HAP-1 (cell line): Measurements from ENCODE around the gene ST3GAL3.

Experiments
- DNase-seq, 2 experiments: peaks; one replicate each; pipeline ENCODE4 v3.0.0-alpha.2; 2016 to 2020; ENCODE audit warnings: low spot score in 2 of 2
- H3K27me3 ChIP-seq: fragments of 250-450 bp; sonication (Bioruptor Pico); 2 replicates; pipeline ENCODE4 v1.5.1; 2020; ENCODE audit warnings: low read depth, mild to moderate bottlenecking, moderate library complexity
- H3K36me3 ChIP-seq: fragments of 250-450 bp; sonication (Bioruptor Pico); replicated peaks from 2 replicates; pipeline ENCODE4 v1.5.1; 2020; ENCODE audit warnings: mild to moderate bottlenecking
- H3K4me1 ChIP-seq: fragments of 250-450 bp; sonication (Bioruptor Pico); 2 replicates; pipeline ENCODE4 v1.5.1; 2020; ENCODE audit warnings: mild to moderate bottlenecking
- H3K4me3 ChIP-seq: fragments of 250-450 bp; sonication (Bioruptor Pico); 2 replicates; pipeline ENCODE4 v1.5.1; 2020; ENCODE audit warnings: mild to moderate bottlenecking, moderate library complexity
- H3K9me3 ChIP-seq: fragments of 250-450 bp; sonication (Bioruptor Pico); 2 replicates; pipeline ENCODE4 v1.5.1; 2020; ENCODE audit warnings: mild to moderate bottlenecking, moderate library complexity
- in situ Hi-C: fragments of 300-500 bp; cut with MboI; formaldehyde crosslinking; loops from 3 replicates; pipeline ENCODE4 v1.14.3; 2020; ENCODE audit warnings: low sequenced_read_pairs, inconsistent platforms, mixed read lengths

Gene ST3GAL3

GRCh38 chr1:43791243-43791642, 83.9 kb downstream of the ST3GAL3 start:
- no peak overlapping the region for H3K4me3 ChIP-seq
- 0 out of 2 replicates have a peak, but pooled peaks cover 4% of the 10 kb centered on the region for H3K9me3 ChIP-seq
- in situ Hi-C loops: no loop called here
- H3K27me3 ChIP-seq: no peaks in the 10 kb centered on the region
- no peak for DNase-seq
- no peaks in the 10 kb centered on the region; the same call in 1 of the 2 replicates for H3K36me3 ChIP-seq
- peaks cover 6% of the 10 kb centered on the region; the same call in 1 of the 2 replicates for H3K4me1 ChIP-seq

- no peak for DNase-seq
- H3K9me3 ChIP-seq: 0 out of 2 replicates have a peak, but pooled peaks cover 4% of the 10 kb centered on the region
- no peaks in the 10 kb centered on the region for H3K4me1 ChIP-seq
- no peaks in the 10 kb centered on the region; the same call in 1 of the 2 replicates for H3K36me3 ChIP-seq
- no peak overlapping the region for H3K4me3 ChIP-seq
- no peaks in the 10 kb centered on the region for H3K27me3 ChIP-seq
- in situ Hi-C loops: no loop called here
Observed at GRCh38 chr1:43796111-43796581, 88.8 kb downstream of the ST3GAL3 start.

- Histone ChIP-seq H3K9me3 (0 out of 2 replicates have a peak, but pooled peaks cover 4% of the 10 kb centered on the region), H3K36me3 (no peaks in the 10 kb centered on the region; the same call in 1 of the 2 replicates), H3K27me3 (no peaks in the 10 kb centered on the region), H3K4me1 (no peaks in the 10 kb centered on the region), H3K4me3 (no peak overlapping the region)
- in situ Hi-C loops: no loop called here
- no peak for DNase-seq
Observed at GRCh38 chr1:43797891-43798290, 90.6 kb downstream of the ST3GAL3 start.

- Histone ChIP-seq H3K36me3 (no peaks in the 10 kb centered on the region), H3K4me1 (no peaks in the 10 kb centered on the region), H3K27me3 (no peaks in the 10 kb centered on the region), H3K9me3 (no peaks in the 10 kb centered on the region), H3K4me3 (no peak overlapping the region)
- DNase-seq: no peak
- in situ Hi-C loops: no loop called here
Observed at GRCh38 chr1:43799656-43800635, 92.6 kb downstream of the ST3GAL3 start.

GRCh38 chr1:43800771-43801170, 93.4 kb downstream of the ST3GAL3 start:
- no peak overlapping the region for H3K4me3 ChIP-seq
- in situ Hi-C loops: no loop called here
- no peak for DNase-seq
- no peaks in the 10 kb centered on the region for H3K36me3 ChIP-seq
- H3K4me1 ChIP-seq: no peaks in the 10 kb centered on the region
- H3K27me3 ChIP-seq: no peaks in the 10 kb centered on the region
- no peaks in the 10 kb centered on the region for H3K9me3 ChIP-seq

GRCh38 chr1:43801203-43801602, 93.9 kb downstream of the ST3GAL3 start:
- no peak for DNase-seq

GRCh38 chr1:43802356-43802980, 95.1 kb downstream of the ST3GAL3 start:
- no peak overlapping the region for H3K4me3 ChIP-seq
- H3K27me3 ChIP-seq: no peaks in the 10 kb centered on the region
- H3K4me1 ChIP-seq: no peaks in the 10 kb centered on the region
- DNase-seq: no peak
- H3K9me3 ChIP-seq: no peaks in the 10 kb centered on the region
- H3K36me3 ChIP-seq: no peaks in the 10 kb centered on the region
- in situ Hi-C loops: no loop called here

More at GRCh38 chr1:43801203-43801602, 93.9 kb downstream of the ST3GAL3 start:
- in situ Hi-C loops: no loop called here
- Histone ChIP-seq H3K36me3 (no peaks in the 10 kb centered on the region), H3K4me1 (no peaks in the 10 kb centered on the region), H3K27me3 (no peaks in the 10 kb centered on the region), H3K9me3 (no peaks in the 10 kb centered on the region), H3K4me3 (no peak overlapping the region)

- no peak for DNase-seq
- no peaks in the 10 kb centered on the region for H3K36me3 ChIP-seq
- no peaks in the 10 kb centered on the region for H3K27me3 ChIP-seq
- in situ Hi-C loops: no loop called here
- no peaks in the 10 kb centered on the region for H3K9me3 ChIP-seq
- no peaks in the 10 kb centered on the region for H3K4me1 ChIP-seq
- no peak overlapping the region for H3K4me3 ChIP-seq
Observed at GRCh38 chr1:43803105-43803504, 95.8 kb downstream of the ST3GAL3 start.

GRCh38 chr1:43803646-43804045, 96.3 kb downstream of the ST3GAL3 start:
- H3K27me3 ChIP-seq: no peaks in the 10 kb centered on the region
- H3K9me3 ChIP-seq: peaks cover under 1% of the 10 kb centered on the region; the same call in 1 of the 2 replicates
- H3K4me3 ChIP-seq: no peak overlapping the region
- in situ Hi-C loops: no loop called here
- H3K4me1 ChIP-seq: no peaks in the 10 kb centered on the region
- no peak for DNase-seq
- no peaks in the 10 kb centered on the region for H3K36me3 ChIP-seq

- Histone ChIP-seq H3K4me1 (no peaks in the 10 kb centered on the region), H3K36me3 (no peaks in the 10 kb centered on the region), H3K4me3 (no peak overlapping the region), H3K27me3 (no peaks in the 10 kb centered on the region), H3K9me3 (peaks cover 10% of the 10 kb centered on the region)
- in situ Hi-C loops: no loop called here
- DNase-seq: no peak
Observed at GRCh38 chr1:43804569-43804968, 97.2 kb downstream of the ST3GAL3 start.

- in situ Hi-C loops: no loop called here
- Histone ChIP-seq H3K4me3 (no peak overlapping the region), H3K27me3 (no peaks in the 10 kb centered on the region), H3K9me3 (peaks cover 10% of the 10 kb centered on the region), H3K4me1 (no peaks in the 10 kb centered on the region), H3K36me3 (no peaks in the 10 kb centered on the region)
- DNase-seq: no peak
Observed at GRCh38 chr1:43805340-43805739, 98.0 kb downstream of the ST3GAL3 start.

- Histone ChIP-seq H3K36me3 (no peaks in the 10 kb centered on the region), H3K4me1 (no peaks in the 10 kb centered on the region), H3K4me3 (no peak overlapping the region), H3K9me3 (peaks cover 10% of the 10 kb centered on the region), H3K27me3 (no peaks in the 10 kb centered on the region)
- in situ Hi-C loops: no loop called here
- DNase-seq: no peak
Observed at GRCh38 chr1:43806183-43806582, 98.8 kb downstream of the ST3GAL3 start.

- Histone ChIP-seq H3K36me3 (no peaks in the 10 kb centered on the region), H3K4me3 (no peak overlapping the region), H3K27me3 (no peaks in the 10 kb centered on the region), H3K9me3 (peaks cover 10% of the 10 kb centered on the region), H3K4me1 (peaks cover 20% of the 10 kb centered on the region)
- no peak for DNase-seq
- in situ Hi-C loops: no loop called here
Observed at GRCh38 chr1:43809097-43809673, 101.8 kb downstream of the ST3GAL3 start.
